NCI-H446 treated with DMSO at 0.1 percent for 48 hours (cell line): ENCODE data around the gene TNFRSF25.
"Not testable (repeated sequence)": the region's sequence is repeated elsewhere in the genome, so short reads cannot be mapped to it uniquely, and the experiment has no call there.

ENCODE experiments used
- DNase-seq: peaks from one replicate; lab custom pipeline; 2025; lab: John Stamatoyannopoulos, UW

The TNFRSF25 gene

GRCh38 chr1:6470132-6471085, 4.4 kb upstream of the TNFRSF25 start:
- no peak for DNase-seq

- DNase-seq = no peak
These were observed 2.9 kb upstream of the TNFRSF25 start for GRCh38 chr1:6468729-6469461.

- no peak for DNase-seq
These were observed 2.0 kb upstream of the TNFRSF25 start for GRCh38 chr1:6467744-6468688.

- no peak for DNase-seq
These were observed 1.3 kb upstream of the TNFRSF25 start for GRCh38 chr1:6467224-6467623.

- no peak for DNase-seq
These were observed 778 bp upstream of the TNFRSF25 start for GRCh38 chr1:6466751-6467150.

GRCh38 chr1:6465461-6466005, 440 bp downstream of the TNFRSF25 start:
- no peak for DNase-seq

- DNase-seq = no peak
These were observed 1.1 kb downstream of the TNFRSF25 start for GRCh38 chr1:6464915-6465314.

GRCh38 chr1:6464514-6464836, 1.5 kb downstream of the TNFRSF25 start:
- no peak for DNase-seq

- no peak for DNase-seq
These were observed 2.9 kb downstream of the TNFRSF25 start for GRCh38 chr1:6463120-6463412.

GRCh38 chr1:6462412-6463119, 3.4 kb downstream of the TNFRSF25 start:
- DNase-seq = no peak

GRCh38 chr1:6461538-6462411, 4.2 kb downstream of the TNFRSF25 start:
- DNase-seq = no peak

GRCh38 chr1:6461051-6461530, 4.9 kb downstream of the TNFRSF25 start:
- DNase-seq = no peak

GRCh38 chr1:6460301-6461050, 5.5 kb downstream of the TNFRSF25 start:
- no peak for DNase-seq

GRCh38 chr1:6459850-6460265, 6.1 kb downstream of the TNFRSF25 start:
- no peak for DNase-seq

- DNase-seq = no peak
These were observed 9.0 kb downstream of the TNFRSF25 start for GRCh38 chr1:6456800-6457466.

- DNase-seq = not testable (repeated sequence)
These were observed 10.0 kb downstream of the TNFRSF25 start for GRCh38 chr1:6455752-6456520.

GRCh38 chr1:6454856-6455751, 10.9 kb downstream of the TNFRSF25 start:
- DNase-seq = no peak
